WERI-Rb-1 (cell line): ENCODE data around the gene CXCR4.

Source experiments
- DNase-seq: peaks from one replicate; pipeline ENCODE4 v3.0.0-alpha.2; 2020
- H3K27ac ChIP-seq: fragments of 250-450 bp; sonication (Bioruptor Pico); 2 replicates; pipeline ENCODE4 v1.5.1; 2020; ENCODE audit warnings: mild to moderate bottlenecking, moderate library complexity
- H3K27me3 ChIP-seq: fragments of 250-450 bp; sonication (Bioruptor Pico); 2 replicates; pipeline ENCODE4 v1.5.1; 2021; ENCODE audit warnings: mild to moderate bottlenecking, low read depth, moderate library complexity; ENCODE audit not compliant: insufficient read depth, severe bottlenecking
- H3K36me3 ChIP-seq: fragments of 250-450 bp; sonication (Bioruptor Pico); 2 replicates; pipeline ENCODE4 v1.5.1; 2020; ENCODE audit warnings: mild to moderate bottlenecking, moderate library complexity
- H3K4me3 ChIP-seq: 2 replicates; pipeline ENCODE4 v1.5.1; 2011; ENCODE audit warnings: low read depth, mild to moderate bottlenecking, control low read depth, low read length
- H3K9me3 ChIP-seq: fragments of 250-450 bp; sonication (Bioruptor Pico); 2 replicates; pipeline ENCODE4 v1.5.1; 2021; ENCODE audit warnings: mild to moderate bottlenecking, moderate library complexity; ENCODE audit not compliant: severe bottlenecking
- CTCF ChIP-seq: IDR thresholded peaks from 2 replicates; pipeline ENCODE4 v1.5.1; 2011; ENCODE audit warnings: low read depth, mild to moderate bottlenecking, control low read depth, inconsistent platforms, low read length

Gene CXCR4

GRCh38 chr2:136151021-136151971 lies 33.3 kb upstream of the CXCR4 start:
- no peak overlapping the region for H3K4me3 ChIP-seq
- no peaks in the 10 kb centered on the region for H3K9me3 ChIP-seq
- TF ChIP-seq CTCF = no peak
- no peaks in the 10 kb centered on the region for H3K36me3 ChIP-seq
- no peak overlapping the region for H3K27ac ChIP-seq
- no peaks in the 10 kb centered on the region for H3K27me3 ChIP-seq
- no peak for DNase-seq

GRCh38 chr2:136149011-136149410 lies 31.1 kb upstream of the CXCR4 start:
- H3K4me3 ChIP-seq = no peak overlapping the region
- H3K9me3 ChIP-seq = no peaks in the 10 kb centered on the region
- H3K27ac ChIP-seq = no peak overlapping the region
- H3K36me3 ChIP-seq = no peaks in the 10 kb centered on the region
- no peaks in the 10 kb centered on the region for H3K27me3 ChIP-seq
- TF ChIP-seq CTCF = no peak
- DNase-seq = no peak

GRCh38 chr2:136146564-136146963 lies 28.6 kb upstream of the CXCR4 start:
- H3K4me3 ChIP-seq = no peak overlapping the region
- no peak for TF ChIP-seq CTCF
- no peaks in the 10 kb centered on the region for H3K36me3 ChIP-seq
- H3K27me3 ChIP-seq = no peaks in the 10 kb centered on the region
- no peak overlapping the region for H3K27ac ChIP-seq
- no peak for DNase-seq
- H3K9me3 ChIP-seq = no peaks in the 10 kb centered on the region

- Histone ChIP-seq H3K36me3 (no peaks in the 10 kb centered on the region), H3K4me3 (no peak overlapping the region), H3K9me3 (no peaks in the 10 kb centered on the region), H3K27me3 (no peaks in the 10 kb centered on the region), H3K27ac (no peak overlapping the region)
- DNase-seq = no peak
- TF ChIP-seq CTCF = no peak
Measured at GRCh38 chr2:136143603-136144451, 25.9 kb upstream of the CXCR4 start.

GRCh38 chr2:136141510-136142149 lies 23.7 kb upstream of the CXCR4 start:
- no peak for TF ChIP-seq CTCF
- Histone ChIP-seq H3K36me3 (no peaks in the 10 kb centered on the region), H3K9me3 (no peaks in the 10 kb centered on the region), H3K27ac (no peak overlapping the region), H3K27me3 (no peaks in the 10 kb centered on the region), H3K4me3 (no peak overlapping the region; the same call in 1 of the 2 replicates)
- DNase-seq = peak; percentile 79
